DMS114 treated with DMSO at 0.1 percent for 48 hours (cell line): ENCODE results near the gene EVA1A.

ENCODE experiments used
- DNase-seq: peaks from one replicate; lab custom pipeline; 2025; ENCODE audit not compliant: unreplicated experiment; lab: John Stamatoyannopoulos, UW

EVA1A gene

DNA sequence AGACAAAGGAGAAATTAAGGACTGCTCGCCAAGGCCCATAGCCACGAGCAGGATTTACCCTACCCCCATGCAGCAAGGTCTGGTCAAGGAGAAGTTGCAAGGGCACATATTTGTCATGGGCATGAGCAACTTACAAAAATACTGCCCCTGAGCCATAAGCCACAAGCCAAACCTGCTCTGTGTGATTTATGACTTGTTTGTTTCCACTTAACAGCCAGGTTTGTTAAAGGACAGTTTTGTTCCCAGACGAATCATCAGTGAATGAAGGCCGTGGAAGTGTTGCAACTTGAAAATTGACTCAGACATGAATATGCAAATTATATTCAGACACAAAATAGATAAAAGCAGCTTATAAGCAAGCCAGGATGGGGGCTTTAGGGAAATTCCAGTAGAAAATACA lies 31.3 kb upstream of the EVA1A start:
- no peak for DNase-seq

DNA sequence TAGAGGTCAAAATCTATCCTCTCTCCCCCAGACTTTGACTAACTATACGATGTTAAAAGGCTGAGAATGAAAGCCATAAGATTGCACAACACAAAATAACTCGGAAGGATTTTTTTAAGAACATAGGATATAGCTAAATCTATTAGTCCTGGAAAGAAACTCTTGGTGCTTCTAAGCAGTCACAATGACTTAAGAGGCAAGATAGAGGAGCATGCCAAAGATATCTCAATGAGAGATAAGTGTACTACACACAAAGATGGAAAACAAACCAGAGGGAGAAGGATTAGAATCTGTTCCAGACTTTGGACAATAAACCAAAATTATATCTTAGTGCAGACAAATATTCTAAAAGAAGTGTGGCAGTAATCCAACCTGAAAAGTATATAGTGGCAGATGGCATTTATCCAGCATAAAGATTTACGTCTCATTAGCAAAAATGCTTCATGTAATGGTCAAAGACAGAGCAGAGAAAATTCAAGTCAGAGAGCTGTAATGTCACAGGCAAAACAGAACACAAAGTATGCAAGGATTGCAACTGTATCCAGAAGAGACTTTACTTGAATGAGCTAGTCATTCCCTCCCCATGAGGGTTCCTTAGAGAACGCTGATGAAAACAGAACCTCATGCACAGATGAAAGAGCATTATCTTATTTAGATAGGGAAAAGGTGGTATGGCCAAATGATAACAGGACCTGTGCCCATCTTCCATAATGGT lies 28.8 kb upstream of the EVA1A start:
- DNase-seq = no peak

DNA sequence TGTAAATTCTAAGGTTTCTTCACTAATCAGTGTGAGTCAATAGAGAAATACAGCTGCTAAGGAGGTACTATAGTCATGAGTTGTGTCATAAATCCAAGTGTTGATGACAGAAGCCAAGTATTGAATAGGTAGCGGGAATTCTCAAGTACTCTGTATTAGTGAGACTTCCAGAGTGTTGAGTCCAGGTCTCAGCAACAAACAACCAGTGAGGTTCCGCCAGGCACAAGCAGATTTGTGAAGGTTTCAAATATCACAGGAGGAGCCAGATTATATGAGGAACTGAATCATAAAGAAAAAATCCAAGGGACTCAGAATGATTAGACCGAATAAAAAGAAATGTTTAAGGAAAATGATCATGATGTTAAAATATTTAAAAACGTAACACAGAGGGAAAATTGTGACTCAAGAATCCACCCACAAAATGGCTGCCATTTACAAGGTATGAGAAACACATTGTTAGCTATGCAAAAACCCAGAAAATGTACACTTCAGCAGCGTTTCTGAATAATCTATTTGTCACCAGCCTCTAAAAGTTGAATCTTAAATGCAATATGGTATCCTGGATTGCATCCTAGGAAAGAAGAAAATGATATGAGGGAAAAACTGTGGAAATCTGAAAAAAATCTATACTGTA lies 27.3 kb upstream of the EVA1A start:
- DNase-seq = no peak

DNA sequence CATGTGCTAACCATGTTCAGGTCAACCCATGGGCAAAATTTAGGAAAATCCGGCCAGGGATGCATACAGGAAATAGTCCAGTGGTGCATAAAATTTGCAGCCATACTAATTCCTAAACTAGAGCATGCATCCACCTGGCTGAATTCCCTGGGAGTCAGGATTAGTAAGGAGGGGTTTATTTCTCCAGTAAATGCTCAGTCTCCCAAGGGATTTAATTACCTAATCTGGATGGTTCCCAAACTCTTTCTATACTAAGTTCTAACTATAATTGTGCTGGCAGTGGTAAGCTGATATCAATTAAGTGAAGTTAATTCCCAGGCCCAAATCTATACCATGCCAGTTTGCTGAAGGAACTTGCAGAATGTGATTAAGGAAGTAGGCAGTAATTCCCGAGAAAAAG lies 26.2 kb upstream of the EVA1A start:
- DNase-seq = no peak

DNA sequence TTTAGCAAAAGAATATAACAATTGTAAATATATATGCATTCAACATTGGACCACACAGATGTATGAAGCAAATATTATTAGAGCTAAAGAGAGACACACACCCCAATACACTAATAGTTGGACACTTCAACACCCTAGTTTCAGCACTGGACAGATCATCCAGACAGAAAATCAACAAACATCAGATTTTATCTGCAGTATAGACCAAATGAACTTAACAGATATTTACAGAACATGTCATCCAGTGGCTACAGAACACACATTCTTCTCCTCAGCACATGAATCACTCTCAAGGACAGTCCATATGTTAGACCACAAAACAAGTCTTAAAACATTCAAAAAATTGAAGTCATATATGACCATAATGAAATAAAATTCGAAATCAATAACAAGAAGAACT lies 22.1 kb upstream of the EVA1A start:
- DNase-seq = no peak

DNA sequence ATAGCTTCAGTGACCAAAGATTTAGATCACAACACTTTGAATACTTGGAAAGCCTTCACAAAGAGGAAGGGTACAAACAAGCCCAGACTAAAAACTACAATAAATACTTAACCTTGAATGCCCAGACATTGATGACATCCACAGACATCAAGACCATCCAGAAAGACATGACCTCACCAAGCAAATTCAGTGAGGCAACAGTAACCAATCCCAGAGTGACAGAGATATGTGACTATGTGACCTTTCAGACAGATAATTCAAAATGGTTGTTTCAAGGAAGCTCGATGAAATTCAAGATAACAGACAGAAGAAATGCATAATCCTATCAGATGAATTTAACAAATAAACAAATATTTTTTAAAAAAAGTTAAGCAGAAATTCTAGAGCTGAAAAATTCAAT lies 19.9 kb upstream of the EVA1A start:
- DNase-seq = no peak

DNA sequence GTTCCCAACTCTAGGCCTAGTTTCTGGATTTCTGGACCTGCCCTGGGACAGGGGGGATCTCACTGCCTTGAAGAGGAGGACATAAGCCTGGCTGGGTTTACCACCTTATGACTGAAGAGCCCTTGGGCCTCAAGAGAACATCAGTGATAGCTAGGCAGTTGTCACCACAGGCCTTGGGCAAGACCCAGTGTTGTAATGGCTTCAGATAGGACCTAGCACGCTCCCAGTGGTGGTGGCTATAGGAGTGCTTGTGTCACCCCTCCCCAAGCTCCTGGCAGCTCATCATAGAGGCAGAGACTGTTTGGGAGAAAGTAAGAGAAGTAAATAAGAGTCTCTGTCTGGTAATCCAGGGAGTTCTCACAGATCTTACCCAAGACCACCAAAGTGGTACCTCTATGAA lies 19.4 kb upstream of the EVA1A start:
- no peak for DNase-seq

DNA sequence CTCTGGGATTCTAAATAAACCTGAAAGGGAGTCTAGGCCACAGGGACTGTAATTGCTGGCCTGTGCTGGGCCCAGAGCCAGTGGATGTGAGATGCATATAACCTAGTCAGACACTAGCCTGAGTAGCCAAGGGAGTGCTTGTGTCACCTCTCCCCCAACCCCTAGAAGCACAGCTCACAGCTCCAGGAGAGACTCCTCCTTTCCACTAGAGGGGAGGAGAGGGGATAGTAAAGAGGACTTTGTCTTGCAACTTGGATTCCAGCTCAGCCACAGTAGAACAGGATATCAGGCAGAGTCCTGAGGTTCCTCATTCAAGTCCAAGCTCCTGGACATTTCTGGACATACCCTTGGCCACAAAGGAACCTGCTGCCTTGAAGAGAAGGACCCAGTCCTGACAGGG lies 18.4 kb upstream of the EVA1A start:
- DNase-seq = no peak

DNA sequence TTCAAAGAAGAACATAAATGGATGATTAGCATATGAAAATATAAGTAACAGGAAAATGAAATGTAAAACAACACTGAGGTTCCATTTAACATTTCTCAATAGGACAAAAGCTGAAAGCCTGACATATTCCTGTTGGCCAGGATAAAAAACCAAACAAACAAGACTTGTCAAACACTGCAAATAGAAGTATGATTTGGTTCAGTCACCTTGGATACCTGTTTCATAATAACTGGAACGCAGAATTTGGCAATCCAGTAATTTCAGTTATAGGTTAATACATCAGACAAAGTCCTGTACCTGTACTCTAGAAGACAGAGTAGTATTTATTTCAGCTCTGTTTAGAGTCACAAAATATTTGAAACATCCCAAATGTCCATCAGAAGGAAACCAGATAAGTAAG lies 16.5 kb upstream of the EVA1A start:
- no peak for DNase-seq

DNA sequence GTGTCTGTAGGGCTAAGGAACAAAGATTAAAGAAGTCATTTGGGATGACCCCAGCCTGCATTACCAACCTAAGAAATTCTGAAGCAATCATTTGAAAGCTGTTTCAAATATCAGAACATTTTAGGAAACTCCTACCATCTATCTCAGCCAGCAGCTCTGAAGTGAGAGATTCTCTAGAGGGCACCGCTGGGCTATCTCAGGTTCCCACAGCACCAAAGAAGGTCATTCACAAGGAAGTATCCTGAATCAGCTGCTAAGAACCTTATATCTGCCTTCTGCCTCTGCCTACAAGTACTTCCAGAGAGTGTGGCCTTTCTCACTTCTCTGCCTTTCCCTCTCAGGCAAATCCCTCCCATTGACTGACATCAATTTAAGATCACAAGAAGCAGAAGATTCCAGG lies 13.4 kb upstream of the EVA1A start:
- no peak for DNase-seq

DNA sequence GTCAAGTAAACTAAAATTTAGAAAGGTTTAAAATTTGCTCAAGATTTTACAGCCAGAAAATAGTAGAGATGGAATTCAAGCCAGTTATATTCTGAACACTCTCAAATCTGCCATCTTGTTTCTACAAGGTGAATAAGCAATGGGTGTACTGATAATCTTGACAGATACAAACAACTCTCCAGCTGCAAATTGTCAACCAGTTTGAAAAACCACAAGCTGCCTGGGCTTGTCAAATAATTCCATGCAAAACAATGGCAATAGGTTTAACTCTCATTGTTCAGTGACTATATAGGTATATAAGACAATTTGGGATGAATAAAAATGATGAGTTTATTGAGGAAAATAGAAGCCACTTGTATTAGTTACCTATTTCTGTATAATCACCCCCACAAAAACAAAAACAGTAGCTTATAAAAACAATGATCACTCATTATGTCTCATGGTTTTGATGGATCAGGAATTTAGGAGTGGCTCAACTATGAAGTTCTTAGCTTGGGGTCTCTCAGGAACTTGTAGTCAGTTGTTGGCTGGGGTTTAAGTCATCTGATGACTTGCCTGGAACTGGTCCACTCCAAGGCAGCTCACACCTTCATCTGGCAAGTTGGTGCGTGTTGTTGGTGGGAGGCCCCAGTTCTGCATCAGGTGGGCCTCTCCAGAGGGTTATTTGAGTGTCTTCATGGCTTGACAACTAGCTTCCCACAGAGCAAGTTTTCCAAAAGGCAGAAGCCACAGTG lies 12.6 kb upstream of the EVA1A start:
- no peak for DNase-seq

DNA sequence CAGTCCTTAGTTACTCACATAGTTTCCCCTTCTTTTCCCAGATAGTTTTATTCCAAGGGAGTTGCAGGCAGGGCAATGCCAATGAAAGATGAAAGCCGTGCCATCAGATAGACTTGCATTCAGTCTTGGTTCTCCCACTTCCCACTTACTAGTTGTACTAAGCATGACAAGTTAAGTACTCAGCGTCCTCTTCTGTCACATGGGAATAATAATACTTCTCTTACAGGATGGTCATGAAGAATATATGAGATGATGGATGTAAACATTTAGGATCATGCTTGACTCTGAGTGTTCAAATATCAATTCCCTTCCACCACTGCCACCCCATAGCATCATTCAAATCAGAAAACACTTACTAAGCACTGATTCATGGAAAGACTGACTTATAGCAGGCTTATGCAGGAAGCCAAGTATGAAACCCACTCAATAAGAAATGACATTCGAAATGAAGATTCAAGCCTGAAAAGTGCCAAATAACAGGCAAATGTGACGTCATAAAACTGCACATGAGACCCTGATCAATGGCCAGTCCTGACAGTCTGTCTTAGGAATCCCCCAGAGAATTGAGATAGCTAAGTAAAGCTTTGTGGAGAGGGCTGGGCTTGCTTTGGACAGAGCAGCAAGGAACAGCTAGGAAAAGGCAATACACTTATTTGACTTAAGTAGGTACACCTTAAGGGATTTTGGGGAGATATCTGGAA lies 11.1 kb upstream of the EVA1A start:
- no peak for DNase-seq

DNA sequence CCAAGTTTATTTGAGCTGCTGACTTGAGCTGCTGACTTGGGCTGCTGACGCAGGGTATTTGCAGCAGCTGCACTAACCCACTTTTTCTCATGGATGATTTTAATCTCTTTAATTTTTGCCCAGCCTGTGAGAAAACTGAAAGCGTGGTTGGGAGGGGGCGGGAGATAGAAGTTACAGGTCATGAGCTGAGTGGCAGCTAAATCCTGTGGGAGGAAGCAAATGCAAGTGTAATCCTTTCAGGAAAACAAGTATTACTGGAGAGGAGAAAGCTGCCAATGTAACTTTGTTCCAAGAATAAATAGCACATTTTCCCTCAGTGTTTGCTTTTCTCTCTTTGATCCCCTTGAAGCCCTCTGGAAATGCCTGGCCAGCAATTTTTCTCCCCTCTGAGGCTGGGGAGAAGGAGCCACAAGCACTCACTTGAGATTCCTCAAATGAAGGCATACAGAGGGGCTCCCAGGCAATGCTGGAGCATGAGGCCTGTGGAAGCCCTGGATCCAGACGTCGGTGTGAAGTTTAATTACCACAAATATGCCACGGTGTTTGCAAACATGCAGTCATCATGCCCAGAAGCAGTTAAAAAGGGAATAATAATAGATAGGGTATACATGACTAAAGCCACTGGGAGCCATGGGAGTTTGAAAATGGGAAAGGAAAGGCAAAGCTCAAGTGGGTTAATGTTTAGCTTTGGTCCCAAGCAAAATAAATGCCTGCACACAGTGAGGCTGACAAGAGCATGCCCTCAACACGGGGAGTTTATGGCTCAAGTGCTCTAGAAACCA lies 10.4 kb upstream of the EVA1A start:
- no peak for DNase-seq

DNA sequence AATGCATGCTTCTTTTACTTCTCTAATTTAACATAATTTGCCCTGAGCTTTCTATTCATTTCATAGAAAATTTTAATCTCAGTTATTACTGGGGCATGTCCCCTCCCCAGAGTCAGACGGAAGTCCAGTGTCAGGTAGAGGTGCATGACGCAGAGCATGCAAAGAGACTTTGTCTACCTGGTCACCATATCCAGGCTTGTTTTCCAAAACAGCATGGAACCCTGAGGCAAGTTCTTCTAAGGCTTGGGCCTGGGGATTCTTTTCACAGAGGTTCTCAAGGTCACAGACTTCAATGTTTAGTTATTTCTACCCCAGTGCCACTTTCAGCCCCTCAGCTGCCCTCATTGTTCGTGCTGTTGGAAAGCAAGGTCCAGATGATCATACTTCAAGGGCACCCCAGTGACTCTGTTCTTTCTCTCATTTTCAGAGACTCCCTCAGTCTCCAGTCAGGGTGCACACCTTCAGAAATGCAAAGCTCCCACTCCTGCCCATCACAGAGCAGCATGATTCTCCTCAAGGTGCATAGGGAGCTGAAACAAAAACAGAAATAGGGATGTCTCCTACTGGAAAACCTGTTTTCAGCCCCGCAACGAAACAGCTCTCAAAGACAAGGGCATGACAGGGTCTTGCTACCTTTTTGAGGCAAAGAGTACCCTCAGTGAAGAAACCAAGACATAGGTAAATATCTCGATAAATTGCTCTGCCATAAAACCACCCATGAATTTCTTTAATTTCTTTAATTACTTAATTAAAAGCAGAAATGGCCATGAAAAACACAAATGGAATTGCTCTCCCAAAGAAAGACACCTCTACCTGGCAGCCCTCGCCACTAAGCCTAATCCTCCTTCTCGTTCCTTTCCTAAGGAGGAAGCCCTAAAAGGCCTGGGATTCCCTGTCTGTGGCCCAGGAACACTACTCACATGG lies 9.5 kb upstream of the EVA1A start:
- DNase-seq = no peak

DNA sequence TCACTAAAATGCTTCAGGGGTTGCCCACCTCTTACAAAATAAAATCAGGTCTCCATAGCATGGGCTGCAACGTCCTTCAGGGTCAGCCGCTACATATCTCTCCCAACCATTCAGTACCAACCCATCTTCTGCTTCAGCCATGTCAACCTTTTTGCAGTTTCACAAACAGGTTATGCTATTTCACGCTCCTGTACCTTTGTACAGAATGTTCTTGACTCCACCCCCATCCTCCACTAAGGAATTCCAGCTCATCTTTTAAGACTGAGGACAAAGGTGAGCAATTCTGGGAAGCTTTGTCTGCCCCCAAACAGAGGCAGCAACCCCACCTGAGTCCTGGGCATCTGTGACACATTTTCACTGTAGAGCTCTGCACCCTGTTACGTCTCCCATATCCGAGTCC lies 8.8 kb upstream of the EVA1A start:
- no peak for DNase-seq

DNA sequence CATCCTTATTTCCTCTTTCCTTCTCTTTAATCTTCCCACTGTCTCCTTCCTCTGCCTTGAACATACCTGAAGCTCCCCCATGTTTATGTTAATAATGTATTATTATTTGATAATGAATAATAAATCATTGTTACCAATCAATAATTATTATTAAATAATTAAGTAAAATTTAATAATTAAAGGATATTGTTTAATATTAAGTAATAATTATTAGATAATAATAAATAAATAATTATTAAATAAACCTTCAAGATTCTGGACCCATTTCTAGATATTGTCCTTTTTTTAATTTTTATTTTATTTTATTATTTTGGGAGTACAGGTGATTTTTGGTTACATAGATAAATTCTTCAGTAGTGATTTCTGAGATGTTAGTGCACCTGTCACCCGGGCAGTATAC lies 7.4 kb upstream of the EVA1A start:
- no peak for DNase-seq

DNA sequence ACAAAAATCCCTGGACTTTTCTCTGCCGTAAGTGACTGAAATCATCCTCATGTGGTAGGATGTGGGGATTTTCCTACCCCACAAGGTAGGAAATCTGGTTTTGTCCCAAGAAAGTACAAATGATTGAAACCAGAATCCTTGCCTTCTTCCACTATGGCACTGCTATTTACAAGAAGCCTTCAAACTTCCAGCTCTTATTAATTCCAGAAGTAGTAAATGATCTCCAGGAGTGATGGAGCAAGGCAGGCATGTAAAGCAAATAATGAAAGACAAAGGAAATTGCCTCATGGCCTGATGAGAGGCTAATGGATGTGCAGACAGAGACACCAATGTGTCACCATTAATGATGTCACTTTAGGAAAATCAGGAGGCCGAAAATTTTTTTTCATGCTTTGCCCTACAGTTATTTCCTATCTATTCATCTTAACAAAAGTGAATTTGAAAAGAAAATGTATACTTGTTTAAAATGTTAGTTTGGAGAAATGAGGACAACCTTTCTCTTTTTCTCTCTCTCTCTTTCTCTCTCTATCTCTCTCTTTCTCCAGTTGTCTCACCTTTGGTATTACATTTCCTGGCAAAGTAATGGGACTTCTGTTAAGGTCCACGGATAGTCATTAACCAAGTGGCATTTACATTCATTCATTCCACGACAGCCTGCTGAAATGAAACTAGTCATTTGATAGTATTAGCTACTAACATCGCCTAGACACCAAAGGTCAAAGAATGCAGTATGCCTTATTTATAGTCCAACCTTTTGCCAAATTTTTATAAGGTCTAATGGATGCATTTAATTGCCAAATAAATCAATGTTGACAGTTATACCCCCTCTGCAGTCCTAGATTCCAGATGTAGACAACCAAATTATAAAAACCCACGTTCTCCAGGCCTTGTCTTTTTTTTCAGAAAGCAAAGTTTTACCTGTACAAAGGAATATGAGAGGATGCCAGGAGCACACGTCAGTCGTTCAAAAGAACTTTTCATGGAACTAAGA lies 5.0 kb upstream of the EVA1A start:
- DNase-seq = no peak

DNA sequence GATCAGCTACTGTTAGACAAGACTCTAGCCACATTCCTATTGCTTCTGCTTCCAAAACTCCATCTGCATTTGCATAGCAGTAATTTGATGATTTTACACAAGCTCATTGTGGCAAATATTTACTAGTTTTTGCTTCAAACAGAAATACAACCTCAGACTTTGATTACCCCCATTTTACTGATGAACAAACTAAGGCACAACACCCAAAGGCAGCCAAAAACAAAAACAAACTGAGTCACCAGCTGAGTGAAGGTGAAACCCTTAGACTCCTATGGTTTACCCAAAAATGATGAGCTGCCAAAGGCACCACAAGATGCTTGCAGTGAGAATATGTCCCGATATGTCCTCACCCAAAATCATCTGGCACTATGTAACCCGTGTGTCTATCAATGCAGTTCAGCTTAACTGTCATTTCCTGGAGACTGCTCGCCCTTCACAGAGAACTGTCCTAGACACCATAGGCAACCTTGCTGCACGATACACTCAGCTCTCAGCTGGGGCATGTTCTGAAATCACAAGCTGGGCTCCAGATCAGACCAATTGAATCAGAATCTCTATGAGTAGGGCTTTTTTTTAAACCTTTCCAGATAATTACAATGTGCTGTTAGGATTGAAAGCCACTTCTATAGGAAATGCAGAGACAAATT lies 4.1 kb upstream of the EVA1A start:
- no peak for DNase-seq
